H1 (cell line): ENCODE results near the gene METTL8. TPM values are rescaled to one million over a fixed set of nuclear protein-coding genes. Genes with fewer than 3 reads are reported as not detected.

Source experiments
- CTCF ChIA-PET: fragments of 300-600 bp; sonication (Branson Sonifier 250); formaldehyde crosslinking; loops from one replicate; lab custom pipeline; 2021; ENCODE audit not compliant: partially characterized antibody; lab: Charles Lee
- POLR2A ChIA-PET: fragments of 300-600 bp; sonication (Branson Sonifier 250); formaldehyde crosslinking; loops from one replicate; lab custom pipeline; 2021; ENCODE audit warnings: inconsistent platforms; ENCODE audit not compliant: partially characterized antibody; lab: Charles Lee
- DNase-seq, 2 experiments: peaks; one replicate each; pipeline versions ENCODE4 v3.0.0 to v3.0.0-alpha.2; 2010 to 2022; ENCODE audit warnings: low spot score in 2 of 2, low read depth in 1 of 2, mixed read lengths in 1 of 2
- FAIRE-seq: peaks from 2 replicates; lab custom pipeline; 2011; peaks lifted over from hg19 to GRCh38; lab: Jason Lieb, UNC
- H2AFZ ChIP-seq: 2 replicates; pipeline ENCODE4 v1.8.1; 2012; ENCODE audit warnings: low read length, inconsistent platforms
- H2AK5ac ChIP-seq: 2 replicates; pipeline ENCODE4 v1.6.1; 2013; ENCODE audit warnings: low read depth, low read length
- H2BK120ac ChIP-seq: replicated peaks from 2 replicates; pipeline ENCODE3; 2013; ENCODE audit warnings: low read depth, low read length, inconsistent platforms
- H2BK12ac ChIP-seq: 2 replicates; pipeline ENCODE4 v1.6.1; 2013; ENCODE audit warnings: low read depth, low read length
- H2BK15ac ChIP-seq: 2 replicates; pipeline ENCODE4 v1.6.1; 2013; ENCODE audit warnings: low read length
- H2BK20ac ChIP-seq: 2 replicates; pipeline ENCODE4 v1.6.1; 2013; ENCODE audit warnings: low read length
- H2BK5ac ChIP-seq: 2 replicates; pipeline ENCODE4 v1.6.1; 2013; ENCODE audit warnings: low read depth, low read length
- H3K14ac ChIP-seq: 2 replicates; pipeline ENCODE4 v1.6.1; 2013; ENCODE audit warnings: inconsistent platforms; ENCODE audit not compliant: insufficient read length
- H3K18ac ChIP-seq: 2 replicates; pipeline ENCODE4 v1.6.1; 2013; ENCODE audit warnings: low read length; ENCODE audit errors: extremely low read depth
- H3K23ac ChIP-seq: 2 replicates; pipeline ENCODE4 v1.6.1; 2013; ENCODE audit warnings: inconsistent platforms; ENCODE audit not compliant: insufficient read length
- H3K23me2 ChIP-seq: 2 replicates; pipeline ENCODE4 v1.6.1; 2013; ENCODE audit warnings: low read depth, low read length
- H3K27ac ChIP-seq: 2 replicates; pipeline ENCODE4 v1.6.1; 2011; ENCODE audit warnings: low read depth, low read length, inconsistent platforms
- H3K27me3 ChIP-seq, 4 experiments: replicated peaks in 1 of 4; 1 replicate in 1 of 4; 2 replicates in 3 of 4; pipeline versions ENCODE4 v1.6.1 to v1.8.1; 2011 to 2013; ENCODE audit warnings: low read length in 3 of 4, mild to moderate bottlenecking in 3 of 4, inconsistent platforms in 2 of 4, mixed read lengths in 2 of 4, moderate library complexity in 1 of 4; ENCODE audit not compliant: control insufficient read depth in 3 of 4, insufficient read depth in 3 of 4; ENCODE audit errors: extremely low read depth in 1 of 4
- H3K36me3 ChIP-seq, 4 experiments: 2 replicates each; pipeline versions ENCODE4 v1.6.1 to v1.8.1; 2011 to 2013; ENCODE audit warnings: mild to moderate bottlenecking in 4 of 4, low read length in 3 of 4, moderate library complexity in 2 of 4, control low read depth in 1 of 4, inconsistent platforms in 1 of 4; ENCODE audit not compliant: insufficient read depth in 4 of 4, control insufficient read depth in 2 of 4
- H3K4ac ChIP-seq: replicated peaks from 2 replicates; pipeline ENCODE3; 2013; ENCODE audit warnings: low read length, low read depth, mixed read lengths, inconsistent platforms; ENCODE audit not compliant: insufficient read length
- H3K4me1 ChIP-seq, 4 experiments: replicated peaks in 1 of 4; 1 replicate in 1 of 4; 2 replicates in 3 of 4; pipeline versions ENCODE4 v1.6.1 to v1.8.1; 2011 to 2013; ENCODE audit warnings: low read length in 3 of 4, inconsistent platforms in 2 of 4, mixed read lengths in 1 of 4; ENCODE audit not compliant: insufficient read depth in 4 of 4, control insufficient read depth in 3 of 4
- H3K4me2 ChIP-seq, 2 experiments: 2 replicates each; pipeline versions ENCODE4 v1.6.1 to v1.8.1; 2011 to 2013; ENCODE audit warnings: low read depth in 2 of 2, low read length in 2 of 2, control low read depth in 1 of 2, inconsistent platforms in 1 of 2, mild to moderate bottlenecking in 1 of 2; ENCODE audit not compliant: insufficient read depth in 1 of 2
- H3K4me3 ChIP-seq, 4 experiments: fragments of 200-600, 300-600 bp in 1 of 4; sonication (generic), shearing (Covaris generic), sonication (Bioruptor Twin) in 1 of 4; 2 replicates each; pipeline versions ENCODE4 v1.5.1 to v1.8.1; 2011 to 2016; ENCODE audit warnings: low read length in 4 of 4, low read depth in 3 of 4, control low read depth in 2 of 4, inconsistent platforms in 2 of 4, mild to moderate bottlenecking in 2 of 4, mixed read lengths in 1 of 4, moderate library complexity in 1 of 4; ENCODE audit not compliant: insufficient read depth in 2 of 4; ENCODE audit errors: extremely low read depth in 1 of 4
- H3K56ac ChIP-seq: replicated peaks from 2 replicates; pipeline ENCODE3; 2013; ENCODE audit warnings: low read depth, mild to moderate bottlenecking, mixed read lengths, low read length, inconsistent platforms; ENCODE audit not compliant: insufficient read length
- H3K79me1 ChIP-seq: 2 replicates; pipeline ENCODE4 v1.6.1; 2013; ENCODE audit warnings: low read depth, low read length, control low read depth
- H3K79me2 ChIP-seq, 2 experiments: 2 replicates each; pipeline versions ENCODE4 v1.6.1 to v1.8.1; 2012 to 2013; ENCODE audit warnings: low read length in 2 of 2, mild to moderate bottlenecking in 2 of 2, inconsistent platforms in 1 of 2; ENCODE audit not compliant: insufficient read depth in 2 of 2, control insufficient read depth in 1 of 2
- H3K9ac ChIP-seq, 4 experiments: replicated peaks in 1 of 4; 1 replicate in 1 of 4; 2 replicates in 3 of 4; pipeline versions ENCODE4 v1.6.1 to v1.8.1; 2011 to 2013; ENCODE audit warnings: low read depth in 3 of 4, low read length in 3 of 4, control low read depth in 2 of 4, mild to moderate bottlenecking in 2 of 4, moderate library complexity in 2 of 4, inconsistent platforms in 1 of 4; ENCODE audit errors: extremely low read depth in 1 of 4
- H3K9me3 ChIP-seq, 2 experiments: 2 replicates each; pipeline versions ENCODE4 v1.6.1 to v1.8.1; 2012 to 2013; ENCODE audit warnings: mild to moderate bottlenecking in 2 of 2, moderate library complexity in 2 of 2, control low read depth in 1 of 2, inconsistent platforms in 1 of 2, low read depth in 1 of 2, low read length in 1 of 2, mixed read lengths in 1 of 2; ENCODE audit not compliant: insufficient read depth in 2 of 2
- H4K20me1 ChIP-seq, 2 experiments: replicated peaks in 1 of 2; 2 replicates each; pipeline versions ENCODE3 to v1.8.1; 2011 to 2013; ENCODE audit warnings: inconsistent platforms in 2 of 2, low read length in 2 of 2, mild to moderate bottlenecking in 1 of 2; ENCODE audit not compliant: insufficient read depth in 2 of 2, control insufficient read depth in 1 of 2
- H4K5ac ChIP-seq: 2 replicates; pipeline ENCODE4 v1.6.1; 2013; ENCODE audit warnings: low read length, low read depth, mixed read lengths, inconsistent platforms; ENCODE audit not compliant: insufficient read length
- H4K8ac ChIP-seq: 2 replicates; pipeline ENCODE4 v1.8.0; 2013; ENCODE audit warnings: mild to moderate bottlenecking, moderate library complexity, low read length, inconsistent platforms; ENCODE audit not compliant: insufficient read depth; ENCODE audit errors: extremely low read depth
- H4K91ac ChIP-seq: replicated peaks from 2 replicates; pipeline ENCODE3; 2013; ENCODE audit warnings: low read length, mixed read lengths, inconsistent platforms; ENCODE audit not compliant: insufficient read length
- HDAC6 ChIP-seq: IDR thresholded peaks from one replicate; pipeline ENCODE4 v1.7.1; 2012; ENCODE audit warnings: low read depth, mild to moderate bottlenecking, inconsistent platforms, low read length, moderate library complexity
- RBBP5 ChIP-seq: IDR thresholded peaks from 2 replicates; pipeline ENCODE4 v1.7.1; 2012; ENCODE audit warnings: low read depth, mild to moderate bottlenecking, inconsistent platforms, low read length, moderate library complexity, borderline replicate concordance
- SRF ChIP-seq: IDR thresholded peaks from 2 replicates; pipeline ENCODE4 v1.6.1; 2011; ENCODE audit warnings: mild to moderate bottlenecking, low read depth, low read length, moderate library complexity
- WGBS, 2 experiments: shearing (Covaris generic) in 1 of 2; methylation state at CpG; one replicate each; pipeline versions ENCODE4 v1.1.6 to v1.1.7; 2013 to 2015; ENCODE audit warnings: low lambda C conversion rate in 2 of 2, mixed read lengths in 2 of 2, inconsistent platforms in 1 of 2, low coverage in 1 of 2, missing lambda C conversion rate in 1 of 2; ENCODE audit not compliant: insufficient replicate concordance in 2 of 2, insufficient coverage in 1 of 2, insufficient read length in 1 of 2; ENCODE audit errors: extremely low coverage in 1 of 2, missing lambda C conversion rate in 1 of 2; 5-methylcytosine and 5-hydroxymethylcytosine counted together
- polyA plus RNA-seq, 7 experiments: library from polyadenylated mRNA; depleted of rRNA in 3 of 7; stranded (reverse) in 5 of 7; unstranded in 2 of 7; fragments of >200 nt in 5 of 7; fragments of 200-250 nt in 2 of 7; gene quantifications; 1 replicate in 5 of 7; 2 replicates in 1 of 7; 4 replicates in 1 of 7; pipeline versions ENCODE4 v1.2.1 to v1.2.3, GENCODE V29; 2011 to 2013; ENCODE audit warnings: missing spikeins in 2 of 7, mixed read lengths in 2 of 7
- total RNA-seq: library from RNA; stranded (reverse); fragmentation: NEBNext Ultra II Directional; extraction: Animal tissue kit (Norgen Biotek cat#: 25700); gene quantifications from 2 replicates; pipeline ENCODE4 v1.2.1, GENCODE V29; 2021

The METTL8 gene
- total and polyA plus RNA-seq, 2 of the 8 experiments (the other 6 are each of a cell fraction or from before 2014, with no cell fraction given) = 17.6 to 79.7 TPM

GRCh38 chr2:171389325-171389724 is 44.5 kb downstream of the METTL8 start:
- no peak overlapping the region for H3K4me3 ChIP-seq
- no peak overlapping the region for H3K4ac ChIP-seq
- no peak overlapping the region for H3K23ac ChIP-seq
- no peak overlapping the region for H3K9ac ChIP-seq
- H2BK15ac ChIP-seq = no peak overlapping the region
- no peak overlapping the region for H4K5ac ChIP-seq
- H4K20me1 ChIP-seq = no peaks in the 10 kb centered on the region
- no peaks in the 10 kb centered on the region for H3K27me3 ChIP-seq
- no peak for FAIRE-seq
- no peak overlapping the region for H2AK5ac ChIP-seq
- H3K36me3 ChIP-seq = no peaks in the 10 kb centered on the region
- H2BK12ac ChIP-seq = no peak overlapping the region
- WGBS, 2 experiments = no CpG with 5 or more reads among the region's 1 CpG
- no peak overlapping the region for H2BK120ac ChIP-seq
- no peak for DNase-seq
- no peaks in the 10 kb centered on the region for H3K9me3 ChIP-seq
- no peaks in the 10 kb centered on the region; the same call in 1 of the 2 replicates for H3K23me2 ChIP-seq
- no peak overlapping the region for H2BK20ac ChIP-seq
- no peak overlapping the region for H4K91ac ChIP-seq
- H3K4me1 ChIP-seq = peaks cover 5 to 16% (median 10%) of the 10 kb centered on the region in 4 experiments; a peak in 6 of 7 replicates
- POLR2A ChIA-PET = interaction anchor here (1.6 kb wide), 1 partner anchor 10 kb away, joined by 4 read pairs; no protein-coding TSS in a partner anchor
- H3K4me2 ChIP-seq = no peak overlapping the region
- no peak overlapping the region for H3K27ac ChIP-seq
- CTCF ChIA-PET = interaction anchor here (0.6 to 1.3 kb wide), 5 partner anchors 9 to 417 kb away, joined by 3 to 6 read pairs (median 3); no protein-coding TSS in a partner anchor
- H3K79me1 ChIP-seq = no peaks in the 10 kb centered on the region
- no peak overlapping the region for H2BK5ac ChIP-seq
- H2AFZ ChIP-seq = no peak overlapping the region
- no peak overlapping the region for H3K18ac ChIP-seq
- H3K79me2 ChIP-seq = peaks cover 0 to 48% of the 10 kb centered on the region in 2 experiments; a peak in 2 of 4 replicates
- H4K8ac ChIP-seq = no peak overlapping the region
- no peak overlapping the region for H3K14ac ChIP-seq
- H3K56ac ChIP-seq = no peak overlapping the region
- TF ChIP-seq SRF = no peak
- no peak for TF ChIP-seq RBBP5
- no peak for TF ChIP-seq HDAC6
